GM10248 (cell line): ENCODE measurements around the gene CYLD.

Experiments
- CTCF ChIA-PET: fragments of 300-600 bp; sonication (Branson Sonifier 250); formaldehyde crosslinking; extraction: SDS; loops from one replicate; lab custom pipeline; 2021; ENCODE audit warnings: antibody characterized with exemption; lab: Yijun Ruan, JAX
- POLR2A ChIA-PET: fragments of 350-650 bp; sonication (Branson Sonifier 250); formaldehyde crosslinking; extraction: SDS; loops from one replicate; lab custom pipeline; 2020; ENCODE audit warnings: antibody characterized with exemption; lab: Yijun Ruan, JAX
- DNase-seq: peaks from one replicate; pipeline ENCODE4 v3.0.0; 2012; ENCODE audit errors: extremely low spot score
- TF ChIP-seq, protein P1 (sequence below): IDR thresholded peaks from 2 replicates; pipeline ENCODE4 v1.5.1; 2012; ENCODE audit warnings: mild to moderate bottlenecking, low read depth; ENCODE audit errors: extremely low read depth, missing control alignments, control extremely low read depth

Gene CYLD

GRCh38 chr16:50812046-50812445 lies 70.2 kb downstream of the CYLD start:
- ChIA-PET CTCF (interaction anchor here (0.7 to 9.6 kb wide), 8 partner anchors 11 to 787 kb away, joined by 3 to 232 read pairs (median 4); partner anchors contain the start of gene CNEP1R1), POLR2A (no interaction called here)
- no peak for DNase-seq
- TF ChIP-seq, protein P1, sequence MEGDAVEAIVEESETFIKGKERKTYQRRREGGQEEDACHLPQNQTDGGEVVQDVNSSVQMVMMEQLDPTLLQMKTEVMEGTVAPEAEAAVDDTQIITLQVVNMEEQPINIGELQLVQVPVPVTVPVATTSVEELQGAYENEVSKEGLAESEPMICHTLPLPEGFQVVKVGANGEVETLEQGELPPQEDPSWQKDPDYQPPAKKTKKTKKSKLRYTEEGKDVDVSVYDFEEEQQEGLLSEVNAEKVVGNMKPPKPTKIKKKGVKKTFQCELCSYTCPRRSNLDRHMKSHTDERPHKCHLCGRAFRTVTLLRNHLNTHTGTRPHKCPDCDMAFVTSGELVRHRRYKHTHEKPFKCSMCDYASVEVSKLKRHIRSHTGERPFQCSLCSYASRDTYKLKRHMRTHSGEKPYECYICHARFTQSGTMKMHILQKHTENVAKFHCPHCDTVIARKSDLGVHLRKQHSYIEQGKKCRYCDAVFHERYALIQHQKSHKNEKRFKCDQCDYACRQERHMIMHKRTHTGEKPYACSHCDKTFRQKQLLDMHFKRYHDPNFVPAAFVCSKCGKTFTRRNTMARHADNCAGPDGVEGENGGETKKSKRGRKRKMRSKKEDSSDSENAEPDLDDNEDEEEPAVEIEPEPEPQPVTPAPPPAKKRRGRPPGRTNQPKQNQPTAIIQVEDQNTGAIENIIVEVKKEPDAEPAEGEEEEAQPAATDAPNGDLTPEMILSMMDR: no peak

DNA sequence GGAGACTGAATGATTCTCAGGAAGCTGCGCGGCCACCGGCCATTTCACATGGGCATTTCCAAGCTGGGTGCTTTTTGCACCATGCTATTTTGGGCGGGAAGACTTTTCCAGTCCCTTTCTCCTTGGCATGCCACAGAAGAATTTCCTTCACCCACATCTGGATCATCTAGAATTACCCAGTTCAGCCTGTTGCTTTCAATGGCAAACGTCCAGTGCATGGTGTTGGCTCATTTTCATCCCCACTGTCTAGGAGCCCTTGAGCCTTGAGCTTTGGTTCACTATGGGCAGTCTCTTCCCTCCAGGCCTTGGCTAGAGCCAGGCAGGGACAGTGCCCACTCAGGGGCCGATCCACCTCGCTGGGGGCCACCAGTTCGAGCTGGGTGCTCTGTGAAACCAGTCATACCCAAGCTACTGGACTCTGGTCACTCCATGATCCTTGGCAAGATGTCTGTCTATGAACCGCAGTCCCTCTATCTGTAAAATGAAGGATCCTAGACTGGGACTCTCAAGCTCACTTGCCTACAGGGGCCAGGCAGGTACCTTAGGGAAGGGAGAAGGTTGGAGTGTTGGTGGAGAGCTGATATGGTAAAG lies 71.1 kb downstream of the CYLD start:
- ChIA-PET CTCF (interaction anchor here (1.4 to 9.6 kb wide), 4 partner anchors 10 to 486 kb away, joined by 3 to 232 read pairs (median 4); no protein-coding TSS in a partner anchor), POLR2A (no interaction called here)

GRCh38 chr16:50814052-50814451 lies 72.2 kb downstream of the CYLD start:
- TF ChIP-seq, protein P1: no peak
- POLR2A ChIA-PET: no interaction called here
- CTCF ChIA-PET: interaction anchor here (1.4 to 3.3 kb wide), 2 partner anchors 8 to 148 kb away, joined by 4 to 28 read pairs; no protein-coding TSS in a partner anchor
- DNase-seq: no peak

More for the DNA sequence above, 71.1 kb downstream of the CYLD start:
- DNase-seq: no peak
- TF ChIP-seq, protein P1: no peak

DNA sequence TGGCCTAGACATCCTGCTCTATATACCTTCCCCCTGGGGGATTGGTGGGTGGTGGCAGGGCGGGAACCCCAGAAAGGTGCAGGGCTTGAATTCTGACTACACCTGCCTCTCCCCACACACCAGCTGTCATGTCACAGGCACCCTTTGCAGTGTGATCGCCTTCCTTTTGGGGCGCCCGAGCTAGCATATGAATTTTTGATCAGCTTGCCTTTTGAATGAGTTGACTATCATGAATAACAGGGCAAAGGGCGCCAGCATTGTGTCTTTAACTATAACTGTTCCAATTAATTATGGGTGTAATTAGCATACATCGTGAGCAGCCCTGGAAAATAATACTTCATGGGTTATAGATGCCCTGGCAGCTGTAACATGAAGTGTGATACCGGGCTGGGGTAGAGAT lies 72.7 kb downstream of the CYLD start:
- ChIA-PET CTCF (interaction anchor here (1.4 to 3.3 kb wide), 2 partner anchors 8 to 149 kb away, joined by 4 to 28 read pairs; no protein-coding TSS in a partner anchor), POLR2A (no interaction called here)
- DNase-seq: no peak
- TF ChIP-seq, protein P1: no peak

DNA sequence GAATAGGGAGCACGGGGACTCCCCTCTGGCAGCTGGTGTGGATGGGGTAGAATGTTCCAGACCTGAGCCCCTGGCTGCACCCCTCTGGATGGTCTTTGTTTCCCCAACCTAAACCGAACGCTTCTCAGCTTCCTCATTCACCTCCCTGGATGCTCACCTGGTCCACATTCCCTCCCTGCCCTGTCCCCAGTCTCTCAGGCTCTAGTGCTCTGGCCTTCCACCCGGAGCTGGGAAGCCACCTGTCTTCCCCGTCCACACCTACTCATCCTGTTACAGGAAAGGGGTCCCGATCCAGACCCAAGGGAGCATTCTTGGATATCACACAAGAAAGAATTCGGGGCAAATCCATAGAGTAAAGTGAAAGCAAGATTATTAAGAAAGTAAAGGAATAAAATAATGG lies 73.5 kb downstream of the CYLD start:
- ChIA-PET CTCF (interaction anchor here (1.4 to 3.3 kb wide), 2 partner anchors 9 to 150 kb away, joined by 4 to 28 read pairs; no protein-coding TSS in a partner anchor), POLR2A (no interaction called here)
- DNase-seq: no peak
- TF ChIP-seq, protein P1: no peak

GRCh38 chr16:50816901-50817555 lies 75.1 kb downstream of the CYLD start:
- POLR2A ChIA-PET: no interaction called here
- CTCF ChIA-PET: interaction anchor here (3.3 kb wide), 1 partner anchor 11 kb away, joined by 28 read pairs; no protein-coding TSS in a partner anchor
- TF ChIP-seq, protein P1: no peak
- no peak for DNase-seq
